M059J (cell line): Measurements from ENCODE around the gene IPO5. TPM values are rescaled to one million over a fixed set of nuclear protein-coding genes. Genes with fewer than 3 reads are reported as not detected.
"Not testable (repeated sequence)": the region's sequence is repeated elsewhere in the genome, so short reads cannot be mapped to it uniquely, and the experiment has no call there.

Experiments
- DNase-seq: peaks from one replicate; pipeline ENCODE4 v3.0.0-alpha.2; 2012; ENCODE audit warnings: low read depth
- total RNA-seq: library from RNA; depleted of rRNA; stranded (reverse); fragments of >200 nt; shearing (Covaris generic); gene quantifications from 2 replicates; pipeline ENCODE4 v1.2.3, GENCODE V29; 2014

Gene IPO5
- total RNA-seq, 1 experiment from 2014 or later, result 98.2 TPM

DNA sequence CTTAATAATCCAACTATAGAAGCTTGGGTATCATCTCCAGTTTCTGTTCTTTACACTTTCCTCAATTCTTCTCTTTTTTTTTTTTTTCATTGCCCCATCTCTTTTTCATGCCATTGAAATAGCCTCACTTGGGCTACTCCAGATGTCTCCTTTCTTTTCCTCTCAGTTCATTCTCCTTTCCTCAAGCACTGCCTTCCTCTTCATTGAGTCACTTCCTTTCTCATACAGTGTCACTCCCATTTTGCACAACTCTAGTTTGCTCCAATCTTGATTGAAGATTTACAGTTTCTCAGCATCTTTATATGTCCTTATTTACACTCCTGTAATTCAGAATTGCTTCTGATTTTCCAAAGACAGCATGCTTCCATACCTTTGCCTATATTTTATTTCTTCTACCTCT, 61.3 kb downstream of the IPO5 start:
- DNase-seq, result peak; percentile 48

DNA sequence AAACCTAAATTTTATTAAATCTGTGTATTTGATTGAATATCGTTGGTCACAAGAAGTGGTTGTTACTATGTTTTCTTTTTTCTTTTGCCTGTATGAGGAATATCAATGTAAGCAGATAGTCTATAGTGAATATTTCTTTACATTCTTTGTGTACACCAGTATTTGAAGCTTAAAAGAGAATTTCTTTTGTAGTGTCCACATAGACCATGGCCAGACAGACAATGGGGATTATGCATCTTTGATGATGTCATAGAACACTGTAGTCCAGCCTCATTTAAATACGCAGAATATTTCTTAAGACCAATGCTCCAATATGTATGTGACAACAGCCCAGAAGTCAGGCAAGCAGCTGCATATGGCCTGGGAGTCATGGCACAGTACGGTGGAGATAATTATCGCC, 64.8 kb downstream of the IPO5 start:
- DNase-seq, result no peak

DNA sequence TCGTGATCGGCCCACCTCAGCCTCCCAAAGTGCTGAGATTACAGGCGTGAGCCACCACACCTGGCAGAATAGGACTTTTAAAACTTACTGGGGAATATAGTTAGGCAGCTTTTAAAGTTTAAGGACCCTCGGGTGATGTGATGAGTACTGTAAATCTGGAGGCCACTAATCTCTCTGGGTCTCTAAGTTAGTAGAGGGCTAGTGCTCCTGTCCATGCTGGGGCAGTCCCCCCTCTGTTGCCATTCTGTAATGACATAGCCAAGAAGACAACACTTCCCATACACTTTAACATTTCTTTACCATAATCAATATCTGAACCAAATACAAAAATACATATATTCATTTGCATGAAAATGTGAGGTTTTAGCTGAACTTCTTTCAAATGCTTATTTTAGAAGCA, 65.7 kb downstream of the IPO5 start:
- no peak for DNase-seq

DNA sequence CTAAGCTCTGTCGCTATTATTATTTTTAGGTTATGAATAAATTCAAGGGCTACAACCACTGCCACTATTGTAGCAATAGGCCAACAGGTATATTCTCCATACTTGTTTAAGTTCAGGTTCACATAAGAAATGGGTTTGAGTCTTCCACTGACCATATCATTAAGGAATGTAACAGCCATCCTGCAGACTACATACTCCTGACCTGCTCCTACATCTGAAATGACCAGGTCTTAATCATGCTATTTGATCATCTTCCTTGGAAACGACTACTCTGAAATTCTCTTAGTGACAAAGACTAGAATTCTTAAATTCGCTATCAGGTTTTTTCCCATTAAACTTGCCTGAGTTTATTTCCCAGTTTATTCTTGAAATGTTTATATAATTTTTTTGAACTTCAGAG, 66.8 kb downstream of the IPO5 start:
- DNase-seq, result no peak

DNA sequence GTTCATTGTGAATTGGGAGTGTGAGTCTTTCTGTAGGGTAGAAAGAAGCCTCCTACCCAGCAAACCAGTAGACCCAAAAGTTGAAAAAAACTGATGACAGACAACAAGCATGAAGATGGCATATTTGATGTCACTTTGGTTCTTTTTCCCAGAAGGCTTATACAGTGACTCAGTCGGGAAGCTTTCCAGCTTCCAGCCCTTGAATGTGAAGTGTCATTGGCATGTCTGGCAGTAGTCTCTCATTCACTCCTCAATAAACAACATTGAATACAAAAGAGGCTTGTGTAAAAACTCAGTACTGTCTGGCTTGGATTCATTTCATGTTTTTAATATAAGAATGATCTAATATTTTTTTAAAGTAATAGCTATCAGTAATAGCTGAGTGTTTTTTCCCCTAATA, 68.7 kb downstream of the IPO5 start:
- peak; percentile 79 for DNase-seq

DNA sequence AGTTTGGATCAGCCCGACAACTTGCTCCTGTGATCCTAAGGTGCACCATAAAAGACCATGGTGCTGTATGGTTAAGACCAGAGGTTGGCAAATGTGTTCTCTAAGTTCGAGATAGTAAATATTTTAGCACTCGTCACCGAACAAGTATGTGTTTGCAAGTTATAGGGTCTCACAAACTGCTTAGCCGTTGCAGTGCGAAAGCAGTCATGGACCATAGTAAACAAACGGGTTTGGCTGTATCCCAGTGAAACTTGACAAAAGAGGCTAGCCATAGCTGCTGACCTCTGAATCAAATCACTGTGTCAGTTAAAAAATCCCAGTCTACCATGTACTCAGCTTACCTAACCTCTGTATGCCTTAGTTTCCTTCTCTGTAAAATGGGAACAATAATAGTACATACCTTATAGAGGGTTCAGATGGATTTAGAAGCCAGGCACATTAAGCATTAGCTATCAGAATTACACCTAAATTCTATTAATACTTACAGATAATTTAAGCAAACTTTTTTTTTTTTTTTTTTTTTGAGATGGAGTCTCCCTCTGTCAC, 72.1 kb downstream of the IPO5 start:
- DNase-seq, result no peak

DNA sequence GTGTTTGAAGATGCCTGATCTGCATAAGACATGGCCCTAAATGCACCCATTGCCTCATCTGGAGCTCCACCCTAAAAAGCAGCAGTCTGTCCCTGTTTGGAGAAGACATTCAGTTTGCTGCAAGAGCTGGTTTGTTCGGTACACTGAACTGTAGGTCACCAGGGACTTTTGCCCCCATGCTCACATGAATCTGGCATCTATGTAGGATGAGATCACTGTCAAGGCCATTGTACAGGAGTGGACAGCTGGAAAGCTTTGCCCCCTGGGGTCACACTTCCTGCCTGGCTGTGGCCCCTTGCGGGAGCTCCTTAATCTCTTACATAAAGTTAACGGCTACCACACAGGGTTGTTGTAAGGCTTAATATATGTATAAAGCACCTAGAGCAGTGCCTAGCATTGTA, 73.0 kb downstream of the IPO5 start:
- DNase-seq, result peak; percentile 7

DNA sequence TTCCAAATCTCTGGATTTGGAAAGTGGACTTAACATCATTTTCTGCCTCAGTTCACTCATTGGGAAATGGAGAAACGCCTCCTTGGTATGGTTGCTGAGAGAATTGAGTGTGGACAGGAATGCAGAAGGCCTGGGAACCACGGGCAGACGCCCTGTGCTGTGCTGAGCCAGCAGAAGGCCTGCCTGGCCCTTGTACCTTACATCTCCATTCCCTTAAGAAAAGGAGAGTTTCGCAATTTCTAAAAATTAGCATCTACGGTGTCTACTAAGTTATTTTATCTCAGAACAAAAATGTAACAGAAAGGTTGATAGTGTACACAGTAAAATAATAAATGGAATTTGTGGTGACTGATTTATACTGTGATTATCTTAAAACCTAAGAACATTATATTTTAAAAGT, 78.7 kb downstream of the IPO5 start:
- DNase-seq, result no peak

DNA sequence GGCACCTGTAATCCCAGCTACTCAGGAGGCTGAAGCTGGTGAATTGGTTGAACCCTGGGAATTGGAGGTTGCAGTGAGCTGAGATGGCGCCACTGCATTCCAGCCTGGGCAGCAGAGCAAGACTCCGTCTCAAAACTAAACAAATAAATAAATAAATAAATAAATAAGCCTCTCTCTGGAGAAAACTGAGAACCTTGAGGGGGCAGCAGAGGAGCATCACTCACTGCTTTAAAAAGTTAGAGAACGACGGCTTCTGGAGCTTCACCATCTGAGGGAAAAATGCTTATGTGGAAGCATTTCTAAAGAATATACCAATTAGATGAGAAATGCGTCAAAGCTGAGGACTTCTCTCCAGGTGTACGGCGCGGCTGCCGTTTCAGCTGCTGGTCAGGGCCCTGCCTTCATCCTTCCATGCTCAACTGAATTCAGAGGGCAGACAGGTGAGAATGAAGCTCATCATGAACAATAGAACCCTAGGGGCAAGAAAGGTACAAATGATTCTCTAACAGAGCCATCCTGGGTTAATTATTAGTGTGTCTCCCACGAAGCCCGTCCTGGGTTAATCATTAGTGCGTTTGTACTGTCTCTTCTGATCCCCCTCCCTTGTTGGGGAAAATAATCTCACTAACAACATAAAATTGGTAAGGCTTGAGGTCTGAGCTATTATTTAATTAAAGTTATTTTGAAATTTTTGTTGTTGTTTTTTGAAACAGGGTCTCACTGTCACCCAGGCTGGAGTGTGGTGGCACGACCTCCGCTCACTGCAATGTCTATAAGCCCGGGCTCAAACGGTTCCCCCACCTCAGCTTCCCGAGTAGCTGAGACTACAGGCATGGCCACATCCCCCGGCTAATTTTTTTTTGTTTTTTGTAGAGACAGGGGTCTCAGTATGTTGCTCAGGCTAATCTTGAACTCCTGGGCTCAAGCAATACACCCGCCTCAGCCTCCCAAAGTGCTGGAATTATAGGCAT, 80.1 kb downstream of the IPO5 start:
- peak; percentile 38 for DNase-seq

DNA sequence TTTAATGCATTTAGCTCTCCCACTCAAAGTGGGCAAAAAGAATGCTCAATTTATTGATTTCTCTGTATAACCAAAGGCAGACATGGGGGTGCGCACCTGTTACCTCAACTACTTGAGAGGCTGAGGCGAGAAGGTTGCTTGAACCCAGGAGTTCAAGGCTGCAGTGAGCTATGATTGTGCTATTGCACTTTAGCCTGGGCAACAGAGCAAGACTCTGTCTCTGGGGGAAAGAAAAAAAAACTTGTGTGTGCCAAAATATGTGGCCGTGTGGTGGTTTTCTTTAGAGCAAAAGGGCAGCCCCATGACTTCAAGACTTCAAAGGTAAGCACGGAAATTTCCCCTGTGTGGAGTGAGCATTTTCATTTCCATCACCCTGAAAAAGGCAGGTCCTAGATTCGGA, 81.9 kb downstream of the IPO5 start:
- DNase-seq, result no peak

DNA sequence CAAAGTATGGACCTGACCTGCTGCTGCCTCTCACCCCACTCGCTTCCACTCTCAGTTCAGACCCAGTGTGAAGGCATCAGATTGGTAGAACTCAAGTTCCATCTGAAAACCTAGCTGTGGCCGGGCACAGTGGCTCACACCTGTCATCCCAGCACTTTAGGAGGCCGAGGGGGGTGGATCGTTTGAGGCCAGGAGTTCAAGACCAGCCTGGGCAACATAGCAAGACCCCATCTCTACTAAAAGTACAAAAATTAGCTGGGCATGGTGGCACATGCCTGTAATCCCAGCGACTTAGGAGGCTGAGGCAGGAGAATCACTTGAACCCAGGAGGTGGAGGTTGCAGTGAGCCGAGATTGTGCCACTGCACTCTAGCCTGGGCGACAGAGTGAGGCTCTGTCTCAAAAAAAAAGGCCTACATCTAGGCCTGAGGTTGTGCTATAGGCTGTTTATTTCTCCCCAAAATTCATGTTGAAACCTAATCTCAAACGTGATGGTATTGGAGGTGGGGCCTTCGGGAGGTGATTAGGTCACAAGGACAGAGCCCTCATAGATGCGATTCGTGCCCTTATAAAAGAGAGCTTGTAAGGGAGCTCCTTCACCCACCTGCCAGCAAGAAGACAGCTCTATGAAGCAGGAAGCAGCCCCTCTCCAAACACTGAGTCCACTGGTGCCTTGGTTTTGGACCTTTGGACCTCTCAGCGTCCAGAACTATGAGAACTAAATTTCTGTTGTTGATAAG, 83.3 kb downstream of the IPO5 start:
- not testable (repeated sequence) for DNase-seq

DNA sequence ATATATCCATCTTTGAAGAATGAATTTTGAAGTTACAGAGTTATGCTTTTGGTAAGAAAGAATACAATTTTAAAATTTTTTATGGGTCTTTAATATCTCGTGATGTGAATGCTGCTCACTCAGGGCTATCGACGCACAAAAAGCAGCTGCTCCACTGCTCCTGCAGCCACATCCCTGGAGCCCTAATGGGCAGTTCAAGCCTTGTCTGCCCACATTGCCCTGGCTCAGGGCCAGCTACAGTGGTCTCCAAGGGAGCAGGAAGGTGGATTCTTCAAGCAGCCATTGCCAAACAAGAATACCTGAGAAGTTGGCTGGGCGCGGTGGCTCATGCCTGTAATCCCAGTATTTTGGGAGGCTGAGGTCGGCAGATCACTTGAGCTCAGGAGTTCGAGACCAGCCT, 85.8 kb downstream of the IPO5 start:
- no peak for DNase-seq

DNA sequence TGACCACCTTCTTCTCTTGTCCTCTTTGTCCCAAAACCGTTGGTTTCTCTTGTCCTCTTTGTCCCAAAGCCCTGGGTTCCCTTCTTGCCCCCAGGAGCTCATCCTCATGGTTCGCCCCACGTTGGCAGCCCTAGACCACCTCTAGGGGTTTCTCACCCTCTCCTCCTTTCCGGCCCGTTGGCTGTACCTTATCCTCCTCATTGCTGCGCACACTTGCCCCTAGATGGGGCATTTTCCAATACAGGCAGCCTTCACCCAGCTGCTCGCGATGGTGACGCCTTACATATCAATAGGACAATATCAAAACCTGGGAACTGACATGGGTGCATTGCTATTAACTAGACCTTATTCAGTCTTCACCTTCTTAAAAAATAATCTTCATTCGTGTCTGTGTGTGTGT, 86.5 kb downstream of the IPO5 start:
- DNase-seq, result no peak

DNA sequence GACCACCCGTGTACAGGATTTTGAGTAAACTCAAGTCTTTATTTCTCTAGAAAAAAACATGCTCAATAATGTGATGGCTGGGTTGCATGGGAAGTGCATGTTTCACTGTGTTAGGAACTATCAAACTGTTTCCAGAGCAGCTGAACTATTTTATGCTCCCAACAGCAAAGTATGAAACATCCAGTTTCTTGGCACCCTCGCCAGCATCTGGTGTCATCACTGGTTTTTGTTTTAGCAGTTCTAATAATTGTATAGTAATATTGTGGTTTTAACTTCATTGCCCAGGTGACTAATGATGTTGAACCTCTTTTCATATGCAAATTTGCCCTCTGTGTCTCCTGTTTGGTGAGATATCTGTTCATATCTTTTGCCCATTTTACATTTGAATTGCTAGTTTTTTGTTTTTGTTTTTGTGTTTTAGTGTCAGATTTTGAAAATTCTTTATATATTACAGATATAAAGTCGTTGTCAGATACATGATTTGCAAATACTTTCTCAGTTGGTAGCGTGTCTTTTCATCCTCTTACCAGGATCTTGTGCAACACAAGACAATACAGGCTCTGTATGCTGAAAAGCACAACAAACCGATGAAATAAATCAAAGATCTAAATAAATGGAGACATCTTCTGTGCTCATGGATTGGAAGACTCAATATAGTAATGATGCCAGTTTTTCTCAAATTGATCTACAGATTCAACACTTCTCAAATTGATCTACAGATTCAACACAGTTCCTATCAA, 87.8 kb downstream of the IPO5 start:
- no peak for DNase-seq

DNA sequence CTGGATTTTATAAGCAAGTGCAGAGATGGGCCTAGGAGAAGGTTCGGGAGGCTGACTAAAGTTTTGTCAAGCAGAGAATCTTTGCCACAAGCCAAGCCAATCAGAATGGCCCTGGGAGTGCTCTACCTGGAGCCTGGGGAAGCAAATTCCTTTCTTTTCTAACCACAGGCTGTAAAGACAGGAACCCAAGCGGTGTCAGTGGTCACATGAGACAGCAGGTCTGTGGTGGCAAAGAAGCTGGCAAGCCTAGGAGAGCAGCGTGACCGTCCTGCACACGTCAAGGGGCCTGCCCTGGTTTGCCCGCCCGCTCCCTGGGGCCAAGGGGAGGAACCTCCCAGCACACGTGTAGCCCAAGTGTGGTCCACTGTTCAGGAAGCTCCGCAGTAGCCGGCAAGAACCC, 90.8 kb downstream of the IPO5 start:
- peak; percentile 54 for DNase-seq

DNA sequence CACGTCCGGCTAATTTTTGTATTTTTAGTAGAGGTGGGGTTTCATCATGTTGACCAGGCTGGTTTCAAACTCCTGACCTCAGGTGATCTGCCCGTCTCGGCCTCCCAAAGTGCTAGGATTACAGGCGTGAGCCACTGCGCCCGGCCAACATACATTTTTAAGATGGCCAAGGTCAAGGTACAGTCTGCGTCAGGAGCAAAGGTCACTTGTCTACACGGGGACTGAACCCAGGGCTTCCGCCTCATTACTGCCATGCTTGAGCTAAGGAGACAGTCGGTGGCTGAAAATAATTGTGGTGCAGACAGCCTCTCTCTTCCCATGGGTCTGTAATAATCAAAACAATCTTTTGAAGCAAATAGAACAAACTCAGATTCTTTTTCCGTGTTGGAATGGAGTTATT, 94.3 kb downstream of the IPO5 start:
- not testable (repeated sequence) for DNase-seq

DNA sequence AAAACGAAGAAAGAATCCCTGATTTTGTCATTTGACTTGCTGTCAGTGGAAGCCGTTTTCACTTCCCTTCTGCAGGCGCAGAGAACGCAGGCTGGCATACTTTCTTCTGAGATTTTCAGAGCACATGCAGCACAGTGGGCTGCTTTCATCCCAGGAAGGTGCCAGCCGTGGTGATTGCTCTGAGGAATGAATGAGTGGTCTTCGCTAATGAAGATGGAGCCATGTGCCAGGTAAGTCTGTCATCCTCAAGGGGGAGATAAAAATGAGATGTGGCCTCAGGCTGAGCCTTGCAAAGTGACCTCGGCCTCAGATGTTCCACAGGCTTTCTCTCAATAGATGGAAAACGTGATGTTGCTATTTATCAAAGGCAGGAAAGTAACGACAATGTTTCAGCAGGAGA, 94.8 kb downstream of the IPO5 start:
- no peak for DNase-seq

DNA sequence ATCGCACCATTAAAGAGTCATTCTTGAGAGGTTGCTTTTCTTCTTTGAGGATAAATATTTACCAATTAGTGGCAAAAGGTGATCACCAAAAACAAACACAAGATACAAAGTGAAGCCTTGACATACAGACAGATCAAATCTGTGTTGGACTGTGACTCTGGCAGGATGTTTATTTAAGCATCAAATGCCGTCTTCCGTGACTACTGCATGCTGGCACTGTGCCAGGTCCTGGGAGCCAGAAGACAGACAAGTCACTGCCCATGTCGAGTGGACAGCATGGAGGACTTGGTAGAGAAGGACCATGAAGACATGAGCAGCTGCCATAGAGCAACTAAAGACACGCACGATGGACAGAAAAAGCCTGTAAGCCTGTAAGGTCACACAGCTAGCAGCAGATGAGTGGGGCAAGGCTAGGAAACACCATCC, 96.6 kb downstream of the IPO5 start:
- DNase-seq, result peak; percentile 65

DNA sequence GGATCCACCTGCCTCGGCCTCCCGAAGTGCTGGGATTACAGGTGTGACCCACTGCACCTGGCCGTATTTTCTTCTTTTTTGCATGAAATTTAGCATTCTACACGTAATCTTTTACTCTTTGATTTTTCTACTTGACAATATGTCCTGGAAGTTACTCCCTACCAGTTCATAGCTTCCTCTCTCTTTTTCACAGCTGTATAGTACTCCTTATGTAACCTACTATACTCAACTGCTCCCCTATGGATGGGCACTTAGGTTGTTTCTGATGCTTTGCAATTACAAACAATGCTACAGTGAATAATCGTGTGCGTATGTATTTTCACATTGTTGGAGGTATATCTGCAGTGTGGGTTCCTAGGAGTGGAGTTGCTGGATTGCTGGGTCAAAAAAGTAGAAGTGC, 98.9 kb downstream of the IPO5 start:
- DNase-seq, result no peak

DNA sequence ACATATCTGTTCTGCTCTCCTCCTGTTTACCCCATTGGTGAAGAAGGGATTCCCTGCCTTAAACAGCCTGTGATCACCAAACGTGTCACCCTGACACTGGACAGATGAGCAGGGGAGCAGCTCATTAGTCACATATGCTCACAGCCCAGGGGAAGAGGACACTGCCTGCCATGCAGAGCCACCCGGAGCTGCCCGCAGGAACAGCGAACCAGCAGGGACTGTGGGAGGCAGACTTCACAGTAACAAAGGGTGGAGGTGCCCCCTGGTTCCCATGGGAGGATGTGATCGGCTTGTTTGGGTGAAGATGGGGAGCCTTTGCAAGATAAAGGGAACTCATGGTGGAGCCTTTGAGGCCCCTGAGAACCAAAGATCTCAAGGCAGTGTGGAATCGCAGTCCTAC, 100.8 kb downstream of the IPO5 start:
- no peak for DNase-seq

DNA sequence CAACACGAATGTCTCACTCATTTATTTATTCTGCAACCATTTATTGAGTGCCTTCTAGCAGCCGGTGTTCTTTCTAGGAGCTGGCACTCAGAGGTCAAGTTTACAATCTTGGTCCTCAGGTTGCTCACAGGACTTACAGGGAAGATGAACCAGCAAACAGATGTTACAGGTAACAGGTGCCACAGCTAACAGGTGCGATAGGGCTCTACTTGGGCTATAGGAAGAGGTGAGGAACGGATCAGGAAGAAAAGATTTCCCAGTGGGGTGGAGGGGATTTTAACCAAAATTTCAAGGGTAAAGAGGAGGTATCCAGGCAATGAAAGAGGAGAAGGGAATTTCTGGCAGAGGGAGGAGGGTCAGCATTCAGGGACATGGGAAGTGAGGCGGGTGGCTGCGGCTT, 102.1 kb downstream of the IPO5 start:
- no peak for DNase-seq

DNA sequence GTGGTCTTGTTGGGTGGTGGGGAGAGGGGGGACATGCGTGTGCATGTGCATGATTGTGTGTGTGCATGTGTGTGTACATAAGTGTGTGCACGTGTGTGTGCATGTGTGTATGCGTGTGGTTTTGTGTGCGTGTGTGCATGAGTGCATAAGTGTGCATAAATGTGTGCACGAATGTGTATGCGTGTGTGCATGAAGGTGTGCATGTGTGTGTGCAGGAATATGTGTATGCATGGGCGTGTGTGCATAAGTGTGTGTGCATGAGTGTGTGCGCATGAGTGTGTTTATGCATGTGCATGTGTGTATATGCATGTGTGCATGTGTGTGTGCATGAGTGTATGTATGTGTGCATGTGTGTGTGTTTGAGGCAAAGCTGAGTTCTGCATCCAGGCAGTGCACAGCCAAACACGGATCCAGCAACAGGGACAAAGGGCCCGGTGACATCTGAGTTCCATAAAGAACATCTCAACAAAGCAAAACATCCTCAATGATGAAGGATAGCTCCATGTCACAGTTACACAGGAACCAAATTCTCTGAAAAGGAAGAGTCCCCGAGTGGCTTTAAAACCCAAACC, 103.5 kb downstream of the IPO5 start:
- no peak for DNase-seq
